Hepatocyte (in vitro differentiated cells): ENCODE results near the gene ABL1.

ENCODE experiments used
- CTCF ChIP-seq: fragments of 200-600 bp; sonication (generic); IDR thresholded peaks from 2 replicates; pipeline ENCODE4 v1.5.1; 2016; ENCODE audit warnings: antibody characterized with exemption, mild to moderate bottlenecking; ENCODE audit not compliant: poor library complexity
- EZH2 ChIP-seq: fragments of 200-600 bp; sonication (generic); IDR thresholded peaks from 2 replicates; pipeline ENCODE4 v1.6.1; 2016; ENCODE audit warnings: antibody characterized with exemption, mild to moderate bottlenecking, borderline replicate concordance

GRCh38 chr9:130825351-130825651 lies 9.8 kb upstream of the ABL1 start:
- TF ChIP-seq EZH2 (no peak), CTCF (no peak)
